Measurements from ENCODE around the gene ELOVL3. TPM values are rescaled to one million over a fixed set of nuclear protein-coding genes. Genes with fewer than 3 reads are reported as not detected.
A peak's percentile ranks its signal among the peaks of the same experiment; 100 is the strongest.

ELOVL3 gene
- total and polyA plus RNA-seq, 2 of the 4 experiments (the other 2 are of a cell fraction) = 0.09 to 0.36 TPM

GRCh38 chr10:102241444-102242117, 15.5 kb downstream of the ELOVL3 start, which contains the start of gene PITX3:
Gene PITX3, minus strand, starts transcription at chr10:102241512. Its CDS starts 9,432 bp downstream, at chr10:102232080.
- H3K23ac ChIP-seq (ENCODE audit: low read depth, low read length) = peak within 1 kb of the TSS; percentile 48; the same call in 1 of the 2 replicates
- H4K91ac ChIP-seq (ENCODE audit: insufficient read depth, low read depth, low read length) = no peak within 1 kb of the TSS
- H3K27ac ChIP-seq (ENCODE audit: insufficient read depth, low read length) = no peak within 1 kb of the TSS
- no peaks in the 10 kb centered on the region for H3K36me3 ChIP-seq (ENCODE audit: control insufficient read depth, insufficient read depth, low read length)
- no peaks in the 10 kb centered on the region for H3K9me3 ChIP-seq (ENCODE audit: control insufficient read depth, insufficient read depth, low read length)
- peak within 1 kb of the TSS; percentile 66; the same call in 1 of the 2 replicates for H3K14ac ChIP-seq (replicated peaks; ENCODE audit: low read depth, low read length)
- CTCF ChIA-PET = interaction anchor here (1.3 kb wide), 1 partner anchor 10 kb away, joined by 5 read pairs; no protein-coding TSS in a partner anchor
- dilution Hi-C loops (cut with HindIII; ENCODE audit: low sequenced_read_pairs, unreplicated experiment) (no loop called here), in situ Hi-C loops (cut with MboI; ENCODE audit: low sequenced_read_pairs) (no loop called here), intact Hi-C loops (cut with micrococcal nuclease) (no loop called here)
- no TSS peak for BruUV-seq (replicated peaks)
- 0% methylated on average over 29 of the region's 57 CpGs; no CpG with 5 or more reads in 1 of the 2 experiments for WGBS, 2 experiments (ENCODE audit: extremely low coverage in 2 of 2, insufficient read length in 1 of 2)
- peak within 1 kb of the TSS; percentile 84 for H3K4me2 ChIP-seq (ENCODE audit: low read depth, low read length)
- no peak within 1 kb of the TSS for H2BK5ac ChIP-seq (ENCODE audit: low read depth, low read length, poor library complexity, severe bottlenecking)
- H2BK15ac ChIP-seq (ENCODE audit: low read depth, low read length) = peak within 1 kb of the TSS; percentile 3; the same call in 1 of the 3 replicates
- H3K9me1 ChIP-seq (ENCODE audit: insufficient read depth, low read length) = peaks cover 19% of the 10 kb centered on the region
- H2AFZ ChIP-seq (replicated peaks; ENCODE audit: low read length, poor library complexity) = peak within 1 kb of the TSS; percentile 92
- POLR2A ChIA-PET (ENCODE audit: unreplicated experiment) = no interaction called here
- H4K8ac ChIP-seq (ENCODE audit: low read depth in 2 of 2, low read length in 2 of 2) = peak within 1 kb of the TSS in 1 of 2 experiments; percentile 20; a peak in 1 of 4 replicates
- H2BK120ac ChIP-seq (ENCODE audit: low read depth, low read length) = 0 out of 2 replicates have a peak within 1 kb of the TSS, but pooled peaks have one; percentile 1
- peak within 1 kb of the TSS; percentile 1; the same call in 1 of the 2 replicates for H3K9ac ChIP-seq (ENCODE audit: low read depth, low read length)
- peak within 1 kb of the TSS; percentile 31; the same call in 1 of the 2 replicates for H2AK5ac ChIP-seq (ENCODE audit: low read depth, low read length)
- peak within 1 kb of the TSS; percentile 65 for H3K4me3 ChIP-seq (ENCODE audit: insufficient read depth, low read depth, low read length)
- peaks cover 0 to 33% of the 10 kb centered on the region in 2 experiments; a peak in 2 of 4 replicates for H3K79me1 ChIP-seq (ENCODE audit: low read depth in 1 of 2, low read length in 2 of 2)
- no peak within 1 kb of the TSS for H4K5ac ChIP-seq (ENCODE audit: low read depth, low read length)
- H3K4ac ChIP-seq (ENCODE audit: low read depth, low read length) = peak within 1 kb of the TSS; percentile 50; the same call in 1 of the 2 replicates
- ATAC-seq (ENCODE audit: low read depth) (peak; percentile 71), DNase-seq (peak; percentile 87)
- no peak within 1 kb of the TSS for H3K56ac ChIP-seq (ENCODE audit: extremely low read depth, insufficient read depth, low read length)
- peak within 1 kb of the TSS; percentile 35; the same call in 1 of the 2 replicates for H2BK20ac ChIP-seq (ENCODE audit: low read depth, low read length)
- H3K27me3 ChIP-seq (ENCODE audit: control insufficient read depth, insufficient read depth, low read length) = peaks cover 31% of the 10 kb centered on the region
- TF ChIP-seq CEBPB (IDR thresholded peaks at IDR 0.05; ENCODE audit: low read depth, low read length) = no peak
- no peak for TF ChIP-seq SMC3 (IDR thresholded peaks at IDR 0.05; ENCODE audit: low read depth, low read length)
- no peak for TF ChIP-seq ELK1 (IDR thresholded peaks at IDR 0.05; ENCODE audit: borderline replicate concordance, low read depth, low read length)
- peak; percentile 78 for TF ChIP-seq USF2 (IDR thresholded peaks at IDR 0.05; ENCODE audit: low read depth, low read length)
- no peak for TF ChIP-seq FOS (IDR thresholded peaks at IDR 0.05; ENCODE audit: low read depth, low read length)
- TF ChIP-seq RAD21 (IDR thresholded peaks at IDR 0.05; ENCODE audit: low read length) = no peak
- TF ChIP-seq BHLHE40 (IDR thresholded peaks at IDR 0.05; ENCODE audit: low read depth, low read length) = no peak
- TF ChIP-seq CHD1 (IDR thresholded peaks at IDR 0.05; ENCODE audit: low read depth, low read length) = no peak
- TF ChIP-seq CTCF (conservative IDR thresholded peaks at IDR 0.05; ENCODE audit: low read depth, low read length) = no peak; the same call in 1 of the 2 replicates
- TF ChIP-seq RFX5 (IDR thresholded peaks at IDR 0.05; ENCODE audit: low read depth, low read length) = no peak
- peak; percentile 46; the same call in 1 of the 2 replicates for TF ChIP-seq MAZ (IDR thresholded peaks at IDR 0.05; ENCODE audit: borderline replicate concordance, low read depth, low read length)
- peak; percentile 98 for TF ChIP-seq MXI1 (IDR thresholded peaks at IDR 0.05; ENCODE audit: borderline replicate concordance, low read depth, low read length)
- no peak for TF ChIP-seq RCOR1 (IDR thresholded peaks at IDR 0.05; ENCODE audit: insufficient replicate concordance, low read length)
- peaks cover 10% of the 10 kb centered on the region for H3K4me1 ChIP-seq (ENCODE audit: control insufficient read depth, insufficient read depth, low read length)
- H2AK9ac ChIP-seq (replicated peaks; ENCODE audit: low read depth, low read length, poor library complexity) = peak within 1 kb of the TSS; percentile 73
- no peak within 1 kb of the TSS for H3K18ac ChIP-seq (ENCODE audit: low read depth, low read length)
- peaks cover 11% of the 10 kb centered on the region for H4K20me1 ChIP-seq (ENCODE audit: insufficient read depth, low read length)

Data from IMR-90 (cell line).